Mucosa of stomach (tissue), 1 donor: ENCODE data around the gene AIG1.

Source experiments
- H3K27me3 ChIP-seq: one replicate; pipeline ENCODE4 v1.7.0; 2013; ENCODE audit warnings: mild to moderate bottlenecking, low read length; ENCODE audit not compliant: control insufficient read depth, insufficient read depth
- H3K36me3 ChIP-seq: one replicate; pipeline ENCODE4 v1.7.0; 2013; ENCODE audit warnings: low read length; ENCODE audit not compliant: control insufficient read depth, insufficient read depth
- H3K4me1 ChIP-seq: one replicate; pipeline ENCODE4 v1.7.0; 2013; ENCODE audit warnings: mild to moderate bottlenecking, low read length; ENCODE audit not compliant: control insufficient read depth, insufficient read depth
- H3K4me3 ChIP-seq: one replicate; pipeline ENCODE4 v1.7.0; 2013; ENCODE audit warnings: low read length
- H3K9ac ChIP-seq: one replicate; pipeline ENCODE4 v1.7.0; 2013; ENCODE audit warnings: mild to moderate bottlenecking, low read length, moderate library complexity
- H3K9me3 ChIP-seq: one replicate; pipeline ENCODE4 v1.7.0; 2013; ENCODE audit warnings: mild to moderate bottlenecking, low read length, moderate library complexity; ENCODE audit not compliant: control insufficient read depth
- donor health status: Pancreatic carcinoma.

Gene AIG1

DNA sequence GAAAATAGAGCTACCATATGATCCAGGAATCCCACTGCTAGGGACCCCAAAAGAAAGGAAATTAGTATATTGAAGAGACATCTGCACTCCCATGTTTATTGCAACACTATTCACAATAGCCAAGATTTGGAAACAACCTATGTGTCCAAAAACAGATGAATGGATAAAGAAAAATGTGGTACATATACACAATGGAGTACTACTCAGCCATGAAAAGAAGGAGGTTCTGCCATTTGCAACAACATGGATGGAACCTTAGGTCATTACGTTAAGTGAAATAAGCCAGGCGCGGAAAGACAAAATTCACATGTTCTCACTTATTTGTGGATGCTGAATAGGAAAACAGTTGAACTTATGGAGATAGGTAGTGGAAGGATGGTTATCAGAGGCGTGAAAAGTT is 252.5 kb downstream of the AIG1 start:
- no peaks in the 10 kb centered on the region for H3K9me3 ChIP-seq
- no peaks in the 10 kb centered on the region for H3K36me3 ChIP-seq
- H3K27me3 ChIP-seq, result no peaks in the 10 kb centered on the region
- no peak overlapping the region for H3K9ac ChIP-seq
- no peak overlapping the region for H3K4me3 ChIP-seq
- H3K4me1 ChIP-seq, result no peaks in the 10 kb centered on the region

GRCh38 chr6:143321491-143322086 is 260.9 kb downstream of the AIG1 start:
- H3K4me3 ChIP-seq, result no peak overlapping the region

GRCh38 chr6:143322386-143322785 is 261.7 kb downstream of the AIG1 start:
- no peaks in the 10 kb centered on the region for H3K9me3 ChIP-seq
- H3K4me3 ChIP-seq, result no peak overlapping the region
- no peak overlapping the region for H3K9ac ChIP-seq
- no peaks in the 10 kb centered on the region for H3K36me3 ChIP-seq
- H3K4me1 ChIP-seq, result no peaks in the 10 kb centered on the region
- no peaks in the 10 kb centered on the region for H3K27me3 ChIP-seq

More at GRCh38 chr6:143321491-143322086, 260.9 kb downstream of the AIG1 start:
- H3K4me1 ChIP-seq, result no peaks in the 10 kb centered on the region
- H3K36me3 ChIP-seq, result no peaks in the 10 kb centered on the region
- H3K27me3 ChIP-seq, result no peaks in the 10 kb centered on the region
- H3K9ac ChIP-seq, result no peak overlapping the region
- no peaks in the 10 kb centered on the region for H3K9me3 ChIP-seq

DNA sequence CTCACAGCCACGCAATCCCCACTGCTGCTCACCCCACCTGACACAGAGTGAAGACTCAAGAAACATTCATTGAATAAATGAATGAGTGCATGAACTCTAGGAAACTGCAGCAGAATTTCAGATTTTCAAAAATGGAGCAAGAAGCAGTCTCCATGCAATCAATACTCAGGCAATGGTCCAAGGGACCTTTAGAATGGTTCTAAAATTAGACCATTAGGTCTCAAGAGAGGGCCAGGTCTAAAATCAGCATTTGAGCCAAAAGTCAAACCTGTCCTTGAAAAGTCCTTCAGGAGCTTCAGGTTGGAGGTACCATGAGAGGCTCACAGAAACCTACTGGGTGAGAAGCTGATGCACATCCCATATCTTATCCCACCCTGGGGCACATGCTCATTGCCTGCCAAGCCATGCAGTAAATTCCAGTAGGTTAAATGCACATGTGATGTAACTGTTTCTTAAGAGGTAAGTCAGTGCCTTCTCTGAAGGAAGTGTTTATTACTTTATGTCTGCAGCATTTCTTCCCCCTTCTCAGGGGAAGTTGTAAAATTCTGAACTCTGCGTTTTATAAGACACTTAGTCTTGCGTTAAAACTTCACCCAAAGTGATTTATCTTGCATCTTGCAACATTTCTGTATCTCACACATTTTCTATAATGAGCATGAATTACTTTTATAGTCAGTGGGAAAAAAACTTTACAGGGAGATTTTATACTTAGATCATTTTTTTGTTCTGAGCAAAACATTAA is 263.2 kb downstream of the AIG1 start:
- Histone ChIP-seq H3K9ac (no peak overlapping the region), H3K9me3 (no peaks in the 10 kb centered on the region), H3K4me1 (no peaks in the 10 kb centered on the region), H3K27me3 (no peaks in the 10 kb centered on the region), H3K36me3 (no peaks in the 10 kb centered on the region), H3K4me3 (no peak overlapping the region)

- no peaks in the 10 kb centered on the region for H3K27me3 ChIP-seq
- no peak overlapping the region for H3K9ac ChIP-seq
- H3K4me3 ChIP-seq, result no peak overlapping the region
- H3K9me3 ChIP-seq, result no peaks in the 10 kb centered on the region
- no peaks in the 10 kb centered on the region for H3K4me1 ChIP-seq
- H3K36me3 ChIP-seq, result no peaks in the 10 kb centered on the region
Observed at GRCh38 chr6:143325379-143326140, 264.9 kb downstream of the AIG1 start.

- Histone ChIP-seq H3K9ac (no peak overlapping the region), H3K4me1 (no peaks in the 10 kb centered on the region), H3K4me3 (no peak overlapping the region), H3K9me3 (no peaks in the 10 kb centered on the region), H3K36me3 (no peaks in the 10 kb centered on the region), H3K27me3 (no peaks in the 10 kb centered on the region)
Observed at GRCh38 chr6:143328876-143329275, 268.2 kb downstream of the AIG1 start.

DNA sequence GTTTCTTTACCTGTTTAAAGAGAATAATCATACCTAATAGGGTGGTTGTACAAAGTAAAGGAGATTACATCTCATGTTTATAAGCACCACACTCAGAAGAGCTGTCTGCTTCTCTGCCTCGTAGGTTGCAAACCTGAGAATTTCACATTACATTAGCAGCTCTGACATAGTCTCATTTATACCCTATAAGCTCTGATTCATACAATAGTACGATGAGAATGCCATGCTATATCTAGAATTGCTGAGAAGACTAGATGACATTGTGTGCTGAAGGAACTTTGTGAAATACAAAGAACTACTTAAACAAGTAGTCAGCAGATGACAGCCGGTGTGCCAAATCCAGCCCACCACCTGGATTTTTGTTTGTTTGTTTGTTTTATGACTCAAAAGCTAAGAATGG is 268.6 kb downstream of the AIG1 start:
- Histone ChIP-seq H3K4me1 (no peaks in the 10 kb centered on the region), H3K9ac (no peak overlapping the region), H3K4me3 (no peak overlapping the region), H3K36me3 (no peaks in the 10 kb centered on the region), H3K27me3 (no peaks in the 10 kb centered on the region), H3K9me3 (no peaks in the 10 kb centered on the region)

- Histone ChIP-seq H3K9me3 (no peaks in the 10 kb centered on the region), H3K36me3 (no peaks in the 10 kb centered on the region), H3K4me3 (no peak overlapping the region), H3K4me1 (no peaks in the 10 kb centered on the region), H3K27me3 (no peaks in the 10 kb centered on the region), H3K9ac (no peak overlapping the region)
Observed at GRCh38 chr6:143331362-143331761, 270.7 kb downstream of the AIG1 start.

DNA sequence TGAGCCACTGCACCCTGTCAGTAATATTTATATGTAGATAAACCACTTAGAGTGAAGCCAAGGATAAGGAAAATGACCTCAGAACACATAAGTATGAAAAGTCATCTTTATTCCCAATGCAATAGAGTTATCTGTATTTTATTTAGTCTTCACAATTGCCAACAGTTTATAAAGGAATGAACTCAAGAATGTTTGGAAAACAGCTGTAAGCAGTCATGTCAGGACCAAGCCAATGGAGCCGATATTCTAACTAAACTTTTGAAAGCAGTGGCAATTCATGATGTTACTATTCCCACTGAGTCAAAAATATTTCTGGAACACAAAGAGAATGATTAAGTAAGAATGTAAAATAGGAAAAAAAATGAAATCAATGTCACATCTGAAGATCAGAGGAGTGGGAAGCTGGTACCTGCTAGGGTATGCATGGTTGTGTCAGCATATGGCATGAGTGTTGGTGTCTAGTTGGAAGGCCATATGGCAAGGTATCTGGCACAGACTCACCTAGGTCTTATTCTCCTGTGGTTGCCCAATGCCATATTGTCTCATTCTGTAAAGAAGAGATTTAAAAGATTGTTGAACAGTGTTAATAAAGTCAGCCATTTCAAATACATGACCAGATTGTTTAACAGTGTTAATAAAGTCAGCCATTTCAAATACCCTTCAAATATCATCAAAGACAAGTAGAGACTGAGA is 271.6 kb downstream of the AIG1 start:
- Histone ChIP-seq H3K9me3 (no peaks in the 10 kb centered on the region), H3K9ac (no peak overlapping the region), H3K4me3 (no peak overlapping the region), H3K36me3 (no peaks in the 10 kb centered on the region), H3K4me1 (no peaks in the 10 kb centered on the region), H3K27me3 (no peaks in the 10 kb centered on the region)

- H3K9me3 ChIP-seq, result no peaks in the 10 kb centered on the region
- no peak overlapping the region for H3K4me3 ChIP-seq
- no peak overlapping the region for H3K9ac ChIP-seq
- H3K27me3 ChIP-seq, result no peaks in the 10 kb centered on the region
- no peaks in the 10 kb centered on the region for H3K36me3 ChIP-seq
- H3K4me1 ChIP-seq, result no peaks in the 10 kb centered on the region
Observed at GRCh38 chr6:143333081-143333480, 272.4 kb downstream of the AIG1 start.

DNA sequence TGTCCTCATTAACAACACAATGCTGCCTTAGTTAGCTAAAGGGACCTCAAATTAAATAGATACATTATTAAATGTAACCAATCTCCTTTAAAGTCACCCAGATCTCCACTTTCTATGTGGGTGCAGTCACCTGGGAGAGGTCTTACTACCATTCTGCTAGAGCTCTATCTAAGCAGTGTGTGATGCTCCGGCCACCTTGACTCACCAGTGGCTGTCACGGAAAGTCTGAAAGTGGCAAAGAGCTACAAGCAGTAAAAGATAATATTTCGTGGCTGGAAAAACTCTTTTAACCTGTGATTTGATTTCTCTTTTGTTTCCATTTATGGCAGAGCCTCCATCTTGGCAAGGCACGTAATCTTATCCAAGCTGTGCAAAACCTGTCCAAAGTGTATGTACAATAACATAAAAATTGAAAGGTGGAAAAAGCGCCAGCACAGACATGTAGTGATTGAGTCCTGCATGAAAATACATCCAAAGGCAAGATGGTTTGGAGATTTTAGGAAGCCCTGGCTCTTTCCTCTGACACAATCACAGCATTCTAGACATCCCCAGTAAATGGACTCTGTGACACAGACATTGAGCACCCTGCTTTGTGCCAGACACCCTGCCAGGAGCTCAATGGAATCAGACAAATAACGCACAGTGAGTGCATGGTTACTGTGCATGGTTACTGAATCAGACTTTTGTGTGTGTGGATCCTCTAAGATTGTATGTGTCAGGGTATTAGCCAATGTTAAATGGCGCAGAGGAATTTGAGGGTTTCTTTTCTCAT is 273.2 kb downstream of the AIG1 start:
- H3K27me3 ChIP-seq, result no peaks in the 10 kb centered on the region
- no peaks in the 10 kb centered on the region for H3K9me3 ChIP-seq

More for the DNA sequence above, 273.2 kb downstream of the AIG1 start:
- H3K4me1 ChIP-seq, result no peaks in the 10 kb centered on the region
- no peaks in the 10 kb centered on the region for H3K36me3 ChIP-seq
- H3K4me3 ChIP-seq, result no peak overlapping the region
- H3K9ac ChIP-seq, result no peak overlapping the region
